Measurements from ENCODE around the gene AIFM3. TPM values are rescaled to one million over a fixed set of nuclear protein-coding genes. Genes with fewer than 3 reads are reported as not detected.
A peak's percentile ranks its signal among the peaks of the same experiment; 100 is the strongest.

AIFM3 gene
- total RNA-seq, 4 donors from 2014 or later = 9.5 to 21.9 (median 11.7) TPM

- H3K4me1 ChIP-seq = peaks cover 7 to 25% (median 13%) of the 10 kb centered on the region in 4 donors
Measured at GRCh38 chr22:21016644-21017420, 49.8 kb downstream of the AIFM3 start.

GRCh38 chr22:21018314-21018713 is 51.3 kb downstream of the AIFM3 start:
- Histone ChIP-seq H3K4me3 (no peak overlapping the region), H3K27me3 (no peaks in the 10 kb centered on the region), H3K36me3 (no peaks in the 10 kb centered on the region), H3K27ac (no peak overlapping the region), H3K4me1 (peaks cover 7 to 25% (median 13%) of the 10 kb centered on the region in 4 donors), H3K9me3 (no peaks in the 10 kb centered on the region)
- TF ChIP-seq POLR2A (IDR thresholded peaks at IDR 0.05) (no peak), CTCF (IDR thresholded peaks at IDR 0.05) (no peak)
- no peak for DNase-seq

More at GRCh38 chr22:21016644-21017420, 49.8 kb downstream of the AIFM3 start:
- no peaks in the 10 kb centered on the region for H3K36me3 ChIP-seq
- peak in 1 of 3 donors; percentile 56 for DNase-seq
- H3K4me3 ChIP-seq = no peak overlapping the region
- H3K27me3 ChIP-seq = no peaks in the 10 kb centered on the region
- TF ChIP-seq POLR2A (IDR thresholded peaks at IDR 0.05) (no peak), CTCF (IDR thresholded peaks at IDR 0.05) (no peak)
- no peaks in the 10 kb centered on the region for H3K9me3 ChIP-seq
- H3K27ac ChIP-seq = no peak overlapping the region

GRCh38 chr22:21020802-21021429 is 53.9 kb downstream of the AIFM3 start:
- Histone ChIP-seq H3K36me3 (no peaks in the 10 kb centered on the region), H3K4me1 (peaks cover 0 to under 1% (median 0%) of the 10 kb centered on the region in 4 donors), H3K4me3 (no peak overlapping the region), H3K27ac (no peak overlapping the region), H3K27me3 (no peaks in the 10 kb centered on the region), H3K9me3 (no peaks in the 10 kb centered on the region)
- DNase-seq = no peak
- TF ChIP-seq POLR2A (IDR thresholded peaks at IDR 0.05) = no peak
- TF ChIP-seq CTCF (IDR thresholded peaks at IDR 0.05) = peak in 3 of 6 experiments; percentile 21 to 32 (median 28)

GRCh38 chr22:21022507-21022906 is 55.5 kb downstream of the AIFM3 start:
- no peak for TF ChIP-seq CTCF (IDR thresholded peaks at IDR 0.05)
- TF ChIP-seq POLR2A (IDR thresholded peaks at IDR 0.05) = no peak
- no peak for DNase-seq
- Histone ChIP-seq H3K27ac (no peak overlapping the region), H3K4me3 (no peak overlapping the region), H3K9me3 (no peaks in the 10 kb centered on the region), H3K36me3 (no peaks in the 10 kb centered on the region), H3K4me1 (no peaks in the 10 kb centered on the region), H3K27me3 (no peaks in the 10 kb centered on the region)

GRCh38 chr22:21022955-21023614 is 56.0 kb downstream of the AIFM3 start:
- no peak overlapping the region for H3K4me3 ChIP-seq
- DNase-seq = peak in 1 of 3 donors; percentile 44
- H3K27ac ChIP-seq = no peak overlapping the region
- no peaks in the 10 kb centered on the region for H3K27me3 ChIP-seq
- TF ChIP-seq POLR2A (IDR thresholded peaks at IDR 0.05) (no peak), CTCF (IDR thresholded peaks at IDR 0.05) (no peak)
- no peaks in the 10 kb centered on the region for H3K36me3 ChIP-seq
- H3K4me1 ChIP-seq = no peaks in the 10 kb centered on the region
- H3K9me3 ChIP-seq = no peaks in the 10 kb centered on the region
